Measurements from ENCODE around the gene ART3. TPM values are rescaled to one million over a fixed set of nuclear protein-coding genes. Genes with fewer than 3 reads are reported as not detected.
"Not testable (repeated sequence)": the region's sequence is repeated elsewhere in the genome, so short reads cannot be mapped to it uniquely, and the experiment has no call there.

Gene ART3
- total RNA-seq, 2 donors from 2014 or later, result 1.6 to 1.8 TPM

GRCh38 chr4:76036855-76037254 is 37.7 kb upstream of the ART3 start:
- intact Hi-C loops (cut with DNase I), result no loop called here

DNA sequence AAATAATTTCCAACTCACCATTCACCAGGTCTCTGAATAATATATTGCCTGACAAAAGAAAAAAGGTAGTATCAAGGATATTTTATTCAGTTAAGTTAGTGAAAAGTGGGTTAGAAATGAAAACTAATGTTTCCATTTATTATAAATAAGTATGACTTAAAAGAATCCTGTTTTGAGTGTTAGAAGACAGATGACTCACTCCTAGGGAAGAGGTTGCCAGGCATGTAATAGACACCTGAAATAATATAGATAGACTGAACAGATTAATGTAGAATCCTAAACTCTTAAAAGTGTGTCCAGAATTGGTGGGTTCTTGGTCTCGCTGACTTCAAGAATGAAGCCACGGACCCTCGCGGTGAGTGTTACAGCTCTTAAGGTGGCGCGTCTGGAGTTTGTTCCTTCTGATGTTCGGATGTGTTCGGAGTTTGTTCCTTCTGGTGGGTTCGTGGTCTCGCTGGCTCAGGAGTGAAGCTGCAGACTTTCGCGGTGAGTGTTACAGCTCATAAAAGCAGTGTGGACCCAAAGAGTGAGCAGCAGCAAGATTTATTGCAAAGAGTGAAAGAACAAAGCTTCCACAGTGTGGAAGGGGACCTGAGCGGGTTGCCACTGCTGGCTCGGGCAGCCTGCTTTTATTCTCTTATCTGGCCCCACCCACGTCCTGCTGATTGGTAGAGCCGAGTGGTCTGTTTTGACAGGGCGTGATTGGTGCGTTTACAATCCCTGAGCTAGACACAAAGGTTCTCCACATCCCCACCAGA is 32.1 kb upstream of the ART3 start:
- intact Hi-C loops (cut with DNase I); H3K4me3 ChIP-seq; H3K9ac ChIP-seq (ENCODE audit: low read depth in 2 of 2, low read length in 2 of 2); H3K36me3 ChIP-seq; H3K27ac ChIP-seq; H3K4me1 ChIP-seq; H3K27me3 ChIP-seq; H3K9me3 ChIP-seq; DNase-seq: not testable (repeated sequence)

More at GRCh38 chr4:76036855-76037254, 37.7 kb upstream of the ART3 start:
- Histone ChIP-seq H3K9ac (ENCODE audit: low read depth in 2 of 2, low read length in 2 of 2) (no peak overlapping the region), H3K36me3 (no peaks in the 10 kb centered on the region), H3K27ac (no peak overlapping the region), H3K4me3 (no peak overlapping the region), H3K27me3 (no peaks in the 10 kb centered on the region), H3K4me1 (no peaks in the 10 kb centered on the region), H3K9me3 (no peaks in the 10 kb centered on the region)
- TF ChIP-seq, protein P1, sequence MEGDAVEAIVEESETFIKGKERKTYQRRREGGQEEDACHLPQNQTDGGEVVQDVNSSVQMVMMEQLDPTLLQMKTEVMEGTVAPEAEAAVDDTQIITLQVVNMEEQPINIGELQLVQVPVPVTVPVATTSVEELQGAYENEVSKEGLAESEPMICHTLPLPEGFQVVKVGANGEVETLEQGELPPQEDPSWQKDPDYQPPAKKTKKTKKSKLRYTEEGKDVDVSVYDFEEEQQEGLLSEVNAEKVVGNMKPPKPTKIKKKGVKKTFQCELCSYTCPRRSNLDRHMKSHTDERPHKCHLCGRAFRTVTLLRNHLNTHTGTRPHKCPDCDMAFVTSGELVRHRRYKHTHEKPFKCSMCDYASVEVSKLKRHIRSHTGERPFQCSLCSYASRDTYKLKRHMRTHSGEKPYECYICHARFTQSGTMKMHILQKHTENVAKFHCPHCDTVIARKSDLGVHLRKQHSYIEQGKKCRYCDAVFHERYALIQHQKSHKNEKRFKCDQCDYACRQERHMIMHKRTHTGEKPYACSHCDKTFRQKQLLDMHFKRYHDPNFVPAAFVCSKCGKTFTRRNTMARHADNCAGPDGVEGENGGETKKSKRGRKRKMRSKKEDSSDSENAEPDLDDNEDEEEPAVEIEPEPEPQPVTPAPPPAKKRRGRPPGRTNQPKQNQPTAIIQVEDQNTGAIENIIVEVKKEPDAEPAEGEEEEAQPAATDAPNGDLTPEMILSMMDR (IDR thresholded peaks at IDR 0.05), result no peak
- DNase-seq, result no peak

DNA sequence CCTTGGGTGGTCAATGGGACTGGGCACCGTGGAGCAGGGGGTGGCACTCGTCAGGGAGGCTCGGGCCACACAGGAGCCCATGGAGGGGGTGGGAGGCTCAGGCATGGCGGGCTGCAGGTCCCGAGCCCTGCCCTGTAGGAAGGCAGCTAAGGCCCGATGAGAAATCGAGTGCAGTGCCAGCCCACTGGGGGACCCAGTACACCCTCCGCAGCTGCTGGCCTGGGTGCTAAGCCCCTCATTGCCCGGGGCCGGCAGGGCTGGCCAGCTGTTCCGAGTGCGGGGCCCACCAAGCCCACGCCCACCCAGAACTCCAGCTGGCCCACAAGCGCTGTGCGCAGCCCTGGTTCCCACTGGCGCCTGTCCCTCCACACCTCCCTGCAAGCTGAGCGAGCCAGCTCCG is 31.2 kb upstream of the ART3 start:
- H3K4me1 ChIP-seq; H3K9ac ChIP-seq (ENCODE audit: low read depth in 2 of 2, low read length in 2 of 2); H3K27ac ChIP-seq; H3K27me3 ChIP-seq; DNase-seq; H3K36me3 ChIP-seq; intact Hi-C loops (cut with DNase I); H3K9me3 ChIP-seq; H3K4me3 ChIP-seq: not testable (repeated sequence)

DNA sequence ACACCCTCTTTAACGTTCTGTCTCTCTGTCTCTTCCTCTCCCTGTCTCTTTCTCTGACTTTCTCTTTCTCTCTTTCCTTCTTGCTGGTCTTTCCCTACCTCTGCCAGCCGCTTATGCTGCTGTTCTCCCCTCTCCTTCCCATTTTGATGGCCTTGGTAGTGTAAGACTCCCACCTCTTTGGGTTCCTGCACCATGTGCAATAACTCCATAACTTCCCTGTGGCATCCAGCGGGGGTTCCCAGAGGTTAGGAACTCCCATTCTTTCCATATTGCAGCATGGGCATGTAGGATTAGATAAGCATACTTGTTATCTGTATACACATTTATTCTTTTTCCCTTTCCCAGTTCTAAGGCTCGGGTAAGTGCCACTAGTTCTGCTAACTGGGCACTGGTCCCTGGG is 29.8 kb upstream of the ART3 start:
- H3K27ac ChIP-seq; H3K9me3 ChIP-seq; H3K4me1 ChIP-seq; H3K9ac ChIP-seq (ENCODE audit: low read depth in 2 of 2, low read length in 2 of 2); intact Hi-C loops (cut with DNase I); DNase-seq; H3K36me3 ChIP-seq; H3K27me3 ChIP-seq; H3K4me3 ChIP-seq: not testable (repeated sequence)

DNA sequence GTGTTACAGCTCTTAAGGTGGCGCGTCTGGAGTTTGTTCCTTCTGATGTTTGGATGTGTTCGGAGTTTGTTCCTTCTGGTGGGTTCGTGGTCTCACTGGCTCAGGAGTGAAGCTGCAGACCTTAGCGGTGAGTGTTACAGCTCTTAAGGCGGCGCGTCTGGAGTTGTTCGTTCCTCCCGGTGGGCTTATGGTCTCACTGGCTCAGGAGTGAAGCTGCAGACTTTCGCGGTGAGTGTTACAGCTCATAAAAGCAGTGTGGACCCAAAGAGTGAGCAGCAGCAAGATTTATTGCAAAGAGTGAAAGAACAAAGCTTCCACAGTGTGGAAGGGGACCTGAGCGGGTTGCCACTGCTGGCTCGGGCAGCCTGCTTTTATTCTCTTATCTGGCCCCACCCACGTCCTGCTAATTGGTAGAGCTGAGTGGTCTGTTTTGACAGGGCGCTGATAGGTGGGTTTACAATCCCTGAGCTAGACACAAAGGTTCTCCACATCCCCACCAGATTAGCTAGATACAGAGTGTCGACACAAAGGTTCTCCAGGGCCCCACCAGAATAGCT is 24.6 kb upstream of the ART3 start:
- intact Hi-C loops (cut with DNase I); DNase-seq; H3K27me3 ChIP-seq; H3K9me3 ChIP-seq; H3K4me1 ChIP-seq; H3K27ac ChIP-seq; H3K9ac ChIP-seq (ENCODE audit: low read depth in 2 of 2, low read length in 2 of 2); H3K36me3 ChIP-seq; H3K4me3 ChIP-seq: not testable (repeated sequence)

GRCh38 chr4:76050560-76051050 is 23.9 kb upstream of the ART3 start:
- H3K4me1 ChIP-seq; H3K4me3 ChIP-seq; intact Hi-C loops (cut with DNase I); DNase-seq; H3K27me3 ChIP-seq; H3K9me3 ChIP-seq; H3K9ac ChIP-seq (ENCODE audit: low read depth in 2 of 2, low read length in 2 of 2); H3K27ac ChIP-seq; H3K36me3 ChIP-seq: not testable (repeated sequence)

DNA sequence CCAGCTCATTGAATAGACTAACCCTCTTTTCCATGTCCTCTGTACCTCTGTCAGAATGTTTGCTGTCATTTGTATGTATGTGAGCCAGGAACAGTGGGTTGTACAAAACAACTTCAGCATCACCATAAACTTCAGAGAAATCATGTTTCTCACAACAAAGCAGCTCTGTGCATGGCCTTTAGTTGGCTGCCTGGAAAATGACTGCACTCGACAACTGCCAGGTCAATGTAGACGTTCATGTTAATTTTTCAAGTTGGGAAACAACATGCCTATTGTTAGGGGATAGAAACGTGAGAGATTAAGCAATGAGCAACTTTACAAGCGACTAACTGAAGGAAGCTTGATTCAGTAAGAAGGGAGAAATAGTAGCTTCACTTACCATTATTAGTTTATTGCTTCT is 20.8 kb upstream of the ART3 start:
- H3K9me3 ChIP-seq, result no peaks in the 10 kb centered on the region
- TF ChIP-seq, protein P1 (IDR thresholded peaks at IDR 0.05), result no peak
- no peaks in the 10 kb centered on the region for H3K4me1 ChIP-seq
- no peaks in the 10 kb centered on the region for H3K27me3 ChIP-seq
- no peak overlapping the region for H3K4me3 ChIP-seq
- no peak overlapping the region for H3K27ac ChIP-seq
- H3K36me3 ChIP-seq, result no peaks in the 10 kb centered on the region
- no peak overlapping the region for H3K9ac ChIP-seq (ENCODE audit: low read depth in 2 of 2, low read length in 2 of 2)
- intact Hi-C loops (cut with DNase I), result no loop called here
- DNase-seq, result no peak

GRCh38 chr4:76055016-76055415 is 19.5 kb upstream of the ART3 start:
- intact Hi-C loops (cut with DNase I), result no loop called here
- H3K36me3 ChIP-seq, result no peaks in the 10 kb centered on the region
- no peak overlapping the region for H3K27ac ChIP-seq
- no peaks in the 10 kb centered on the region for H3K4me1 ChIP-seq
- H3K27me3 ChIP-seq, result no peaks in the 10 kb centered on the region
- H3K9ac ChIP-seq (ENCODE audit: low read depth in 2 of 2, low read length in 2 of 2), result no peak overlapping the region
- no peaks in the 10 kb centered on the region for H3K9me3 ChIP-seq
- TF ChIP-seq, protein P1 (IDR thresholded peaks at IDR 0.05), result no peak
- H3K4me3 ChIP-seq, result no peak overlapping the region
- no peak for DNase-seq

All from colonic mucosa (tissue), 4 donors.